GM23338 (cell line): ENCODE results near the gene ANO6. TPM values are rescaled to one million over a fixed set of nuclear protein-coding genes. Genes with fewer than 3 reads are reported as not detected.
A peak's percentile ranks its signal among the peaks of the same experiment; 100 is the strongest.

ENCODE experiments used
- ATAC-seq: fragments of 200-7000 bp; cut with Tn5 transposase; 3 replicates; pipeline ENCODE4 v1.9.1; 2020
- DNase-seq: peaks from one replicate; pipeline ENCODE4 v3.0.0-alpha.2; 2015; ENCODE audit warnings: low spot score
- H2AFZ ChIP-seq: fragments of 200-600 bp; sonication (generic); 2 replicates; pipeline ENCODE4 v1.8.0; 2016; ENCODE audit warnings: antibody characterized with exemption, mild to moderate bottlenecking, moderate library complexity
- H3F3A ChIP-seq: fragments of 200-600 bp; sonication (generic); replicated peaks from 2 replicates; pipeline ENCODE4 v1.8.0; 2017; ENCODE audit warnings: antibody characterized with exemption, mixed run types, low read depth
- H3K27ac ChIP-seq: fragments of 200-600 bp; sonication (generic); 2 replicates; pipeline ENCODE4 v1.6.1; 2016; ENCODE audit warnings: low read depth
- H3K27me3 ChIP-seq: fragments of 200-600 bp; sonication (generic); 2 replicates; pipeline ENCODE4 v1.8.0; 2016; ENCODE audit warnings: mild to moderate bottlenecking, mixed run types, moderate library complexity; ENCODE audit not compliant: insufficient read depth
- H3K36me3 ChIP-seq: fragments of 200-600 bp; sonication (generic); 2 replicates; pipeline ENCODE4 v1.8.0; 2016; ENCODE audit warnings: mild to moderate bottlenecking; ENCODE audit not compliant: insufficient read depth
- H3K4me1 ChIP-seq: fragments of 200-600 bp; sonication (generic); 2 replicates; pipeline ENCODE4 v1.8.0; 2016; ENCODE audit warnings: mild to moderate bottlenecking, moderate library complexity; ENCODE audit not compliant: insufficient read depth
- H3K4me2 ChIP-seq: fragments of 200-600 bp; sonication (generic); 2 replicates; pipeline ENCODE4 v1.7.1; 2017; ENCODE audit warnings: mixed run types
- H3K4me3 ChIP-seq: fragments of 200-600 bp; sonication (generic); 2 replicates; pipeline ENCODE4 v1.6.1; 2016; ENCODE audit warnings: mixed run types
- H3K79me2 ChIP-seq: fragments of 200-600 bp; sonication (generic); replicated peaks from 2 replicates; pipeline ENCODE4 v1.8.0; 2017; ENCODE audit warnings: mild to moderate bottlenecking; ENCODE audit not compliant: insufficient read depth
- H3K9me2 ChIP-seq: fragments of 200-600 bp; sonication (generic); 2 replicates; pipeline ENCODE4 v1.8.0; 2017; ENCODE audit not compliant: insufficient read depth
- H4K20me1 ChIP-seq: fragments of 200-600 bp; sonication (generic); replicated peaks from 2 replicates; pipeline ENCODE4 v1.8.0; 2017; ENCODE audit warnings: mild to moderate bottlenecking; ENCODE audit not compliant: insufficient read depth
- H3K27ac Mint-ChIP-seq: 2 replicates; pipeline ENCODE4 v1.8.0; 2020; ENCODE audit warnings: inconsistent platforms, mild to moderate bottlenecking, moderate library complexity, mixed read lengths
- H3K27me3 Mint-ChIP-seq: 3 replicates; pipeline ENCODE4 v1.8.0; 2022; ENCODE audit warnings: low read depth, mild to moderate bottlenecking, moderate library complexity, mixed read lengths, inconsistent platforms; ENCODE audit not compliant: insufficient read depth, poor library complexity
- H3K36me3 Mint-ChIP-seq: 3 replicates; pipeline ENCODE4 v1.8.0; 2021; ENCODE audit warnings: low read depth, mild to moderate bottlenecking, inconsistent platforms, moderate library complexity, mixed read lengths
- H3K4me1 Mint-ChIP-seq: 3 replicates; pipeline ENCODE4 v1.8.0; 2020; ENCODE audit warnings: mild to moderate bottlenecking, inconsistent platforms, mixed read lengths
- H3K4me3 Mint-ChIP-seq: 3 replicates; pipeline ENCODE4 v1.8.0; 2021; ENCODE audit warnings: moderate library complexity, mild to moderate bottlenecking, inconsistent platforms, mixed read lengths
- H3K9me3 Mint-ChIP-seq: 3 replicates; pipeline ENCODE4 v1.8.0; 2020; ENCODE audit warnings: moderate library complexity, mild to moderate bottlenecking, inconsistent platforms, mixed read lengths
- CREB1 ChIP-seq: fragments of 250-450 bp; sonication (Bioruptor Pico); IDR thresholded peaks from 2 replicates; pipeline ENCODE4 v1.5.0; 2020; ENCODE audit warnings: low read depth, mild to moderate bottlenecking, moderate library complexity
- ETS1 ChIP-seq: IDR thresholded peaks from 2 replicates; pipeline ENCODE4 v1.6.1; 2016; ENCODE audit warnings: antibody characterized with exemption
- EZH2 ChIP-seq: fragments of 200-600 bp; sonication (generic); IDR thresholded peaks from one replicate; pipeline ENCODE4 v1.8.0; 2017; ENCODE audit warnings: antibody characterized with exemption, mild to moderate bottlenecking, low read depth; ENCODE audit not compliant: unreplicated experiment
- EZH2phosphoT487 ChIP-seq: fragments of 200-600 bp; sonication (generic); IDR thresholded peaks from one replicate; pipeline ENCODE4 v1.8.1; 2018; ENCODE audit warnings: antibody characterized with exemption; ENCODE audit not compliant: unreplicated experiment
- JUNB ChIP-seq: IDR thresholded peaks from one replicate; pipeline ENCODE4 v1.6.1; 2016; ENCODE audit warnings: antibody characterized with exemption; ENCODE audit not compliant: unreplicated experiment
- NANOG ChIP-seq: IDR thresholded peaks from 2 replicates; pipeline ENCODE4 v1.6.1; 2016; ENCODE audit warnings: antibody characterized with exemption, borderline replicate concordance
- POLR2AphosphoS5 ChIP-seq: IDR thresholded peaks from 2 replicates; pipeline ENCODE4 v1.6.1; 2016; ENCODE audit warnings: antibody characterized with exemption, low read depth
- ZNF331 ChIP-seq: fragments of 250-450 bp; sonication (Bioruptor Pico); IDR thresholded peaks from 2 replicates; pipeline ENCODE4 v1.5.0; 2020; ENCODE audit warnings: low read depth, mild to moderate bottlenecking, moderate library complexity
- polyA plus RNA-seq: library from polyadenylated mRNA; unstranded; fragments of >200 nt; fragmentation: Nextera tagmentation; extraction: Ambion mirVana; gene quantifications from 2 replicates; pipeline ENCODE4 v1.2.1, GENCODE V29; 2016
- total RNA-seq: library from RNA; depleted of rRNA; stranded (reverse); fragments of >200 nt; shearing (Covaris generic); gene quantifications from 2 replicates; pipeline ENCODE4 v1.2.3, GENCODE V29; 2014
- TF ChIP-seq, protein P1 (sequence below): fragments of 250-450 bp; sonication (Bioruptor Pico); IDR thresholded peaks from 2 replicates; pipeline ENCODE4 v1.5.0; 2020; ENCODE audit warnings: mild to moderate bottlenecking, moderate library complexity
- TF ChIP-seq, protein P2 (sequence below), 2 experiments: fragments of 200-600 bp in 1 of 2; sonication (generic) in 1 of 2; conservative IDR thresholded peaks; 2 replicates each; pipeline versions ENCODE4 v1.5.1 to v1.6.1; 2016 to 2017; ENCODE audit warnings: antibody characterized with exemption in 2 of 2, low read depth in 2 of 2, mild to moderate bottlenecking in 2 of 2, moderate library complexity in 1 of 2

Gene ANO6
- total and polyA plus RNA-seq, 2 experiments from 2014 or later: 21.1 to 48.9 TPM

- H3K27me3 Mint-ChIP-seq: no peaks in the 10 kb centered on the region
- Histone ChIP-seq H4K20me1 (no peaks in the 10 kb centered on the region), H3K27me3 (no peaks in the 10 kb centered on the region), H3F3A (no peaks in the 10 kb centered on the region), H3K9me2 (no peaks in the 10 kb centered on the region), H2AFZ (no peak overlapping the region), H3K36me3 (no peaks in the 10 kb centered on the region; the same call in 1 of the 2 replicates), H3K4me1 (peaks cover 21% of the 10 kb centered on the region), H3K79me2 (no peaks in the 10 kb centered on the region), H3K4me3 (no peak overlapping the region), H3K4me2 (peak overlapping the region; percentile 18; the same call in 1 of the 2 replicates), H3K27ac (0 out of 2 replicates have a peak overlapping the region, but pooled peaks have one; percentile 10)
- TF ChIP-seq JUNB (no peak), ZNF331 (CRISPR knock-in tag) (no peak), EZH2 (no peak), POLR2AphosphoS5 (no peak), ETS1 (no peak), NANOG (no peak), CREB1 (CRISPR knock-in tag) (no peak), EZH2phosphoT487 (no peak)
- TF ChIP-seq, protein P1, sequence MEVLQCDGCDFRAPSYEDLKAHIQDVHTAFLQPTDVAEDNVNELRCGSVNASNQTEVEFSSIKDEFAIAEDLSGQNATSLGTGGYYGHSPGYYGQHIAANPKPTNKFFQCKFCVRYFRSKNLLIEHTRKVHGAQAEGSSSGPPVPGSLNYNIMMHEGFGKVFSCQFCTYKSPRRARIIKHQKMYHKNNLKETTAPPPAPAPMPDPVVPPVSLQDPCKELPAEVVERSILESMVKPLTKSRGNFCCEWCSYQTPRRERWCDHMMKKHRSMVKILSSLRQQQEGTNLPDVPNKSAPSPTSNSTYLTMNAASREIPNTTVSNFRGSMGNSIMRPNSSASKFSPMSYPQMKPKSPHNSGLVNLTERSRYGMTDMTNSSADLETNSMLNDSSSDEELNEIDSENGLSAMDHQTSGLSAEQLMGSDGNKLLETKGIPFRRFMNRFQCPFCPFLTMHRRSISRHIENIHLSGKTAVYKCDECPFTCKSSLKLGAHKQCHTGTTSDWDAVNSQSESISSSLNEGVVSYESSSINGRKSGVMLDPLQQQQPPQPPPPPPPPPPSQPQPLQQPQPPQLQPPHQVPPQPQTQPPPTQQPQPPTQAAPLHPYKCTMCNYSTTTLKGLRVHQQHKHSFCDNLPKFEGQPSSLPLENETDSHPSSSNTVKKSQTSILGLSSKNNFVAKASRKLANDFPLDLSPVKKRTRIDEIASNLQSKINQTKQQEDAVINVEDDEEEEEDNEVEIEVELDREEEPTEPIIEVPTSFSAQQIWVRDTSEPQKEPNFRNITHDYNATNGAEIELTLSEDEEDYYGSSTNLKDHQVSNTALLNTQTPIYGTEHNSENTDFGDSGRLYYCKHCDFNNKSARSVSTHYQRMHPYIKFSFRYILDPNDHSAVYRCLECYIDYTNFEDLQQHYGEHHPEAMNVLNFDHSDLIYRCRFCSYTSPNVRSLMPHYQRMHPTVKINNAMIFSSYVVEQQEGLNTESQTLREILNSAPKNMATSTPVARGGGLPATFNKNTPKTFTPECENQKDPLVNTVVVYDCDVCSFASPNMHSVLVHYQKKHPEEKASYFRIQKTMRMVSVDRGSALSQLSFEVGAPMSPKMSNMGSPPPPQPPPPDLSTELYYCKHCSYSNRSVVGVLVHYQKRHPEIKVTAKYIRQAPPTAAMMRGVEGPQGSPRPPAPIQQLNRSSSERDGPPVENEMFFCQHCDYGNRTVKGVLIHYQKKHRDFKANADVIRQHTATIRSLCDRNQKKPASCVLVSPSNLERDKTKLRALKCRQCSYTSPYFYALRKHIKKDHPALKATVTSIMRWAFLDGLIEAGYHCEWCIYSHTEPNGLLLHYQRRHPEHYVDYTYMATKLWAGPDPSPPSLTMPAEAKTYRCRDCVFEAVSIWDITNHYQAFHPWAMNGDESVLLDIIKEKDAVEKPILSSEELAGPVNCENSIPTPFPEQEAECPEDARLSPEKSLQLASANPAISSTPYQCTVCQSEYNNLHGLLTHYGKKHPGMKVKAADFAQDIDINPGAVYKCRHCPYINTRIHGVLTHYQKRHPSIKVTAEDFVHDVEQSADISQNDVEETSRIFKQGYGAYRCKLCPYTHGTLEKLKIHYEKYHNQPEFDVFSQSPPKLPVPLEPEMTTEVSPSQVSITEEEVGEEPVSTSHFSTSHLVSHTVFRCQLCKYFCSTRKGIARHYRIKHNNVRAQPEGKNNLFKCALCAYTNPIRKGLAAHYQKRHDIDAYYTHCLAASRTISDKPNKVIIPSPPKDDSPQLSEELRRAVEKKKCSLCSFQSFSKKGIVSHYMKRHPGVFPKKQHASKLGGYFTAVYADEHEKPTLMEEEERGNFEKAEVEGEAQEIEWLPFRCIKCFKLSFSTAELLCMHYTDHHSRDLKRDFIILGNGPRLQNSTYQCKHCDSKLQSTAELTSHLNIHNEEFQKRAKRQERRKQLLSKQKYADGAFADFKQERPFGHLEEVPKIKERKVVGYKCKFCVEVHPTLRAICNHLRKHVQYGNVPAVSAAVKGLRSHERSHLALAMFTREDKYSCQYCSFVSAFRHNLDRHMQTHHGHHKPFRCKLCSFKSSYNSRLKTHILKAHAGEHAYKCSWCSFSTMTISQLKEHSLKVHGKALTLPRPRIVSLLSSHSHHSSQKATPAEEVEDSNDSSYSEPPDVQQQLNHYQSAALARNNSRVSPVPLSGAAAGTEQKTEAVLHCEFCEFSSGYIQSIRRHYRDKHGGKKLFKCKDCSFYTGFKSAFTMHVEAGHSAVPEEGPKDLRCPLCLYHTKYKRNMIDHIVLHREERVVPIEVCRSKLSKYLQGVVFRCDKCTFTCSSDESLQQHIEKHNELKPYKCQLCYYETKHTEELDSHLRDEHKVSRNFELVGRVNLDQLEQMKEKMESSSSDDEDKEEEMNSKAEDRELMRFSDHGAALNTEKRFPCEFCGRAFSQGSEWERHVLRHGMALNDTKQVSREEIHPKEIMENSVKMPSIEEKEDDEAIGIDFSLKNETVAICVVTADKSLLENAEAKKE (CRISPR knock-in tag): no peak
- TF ChIP-seq, protein P2, sequence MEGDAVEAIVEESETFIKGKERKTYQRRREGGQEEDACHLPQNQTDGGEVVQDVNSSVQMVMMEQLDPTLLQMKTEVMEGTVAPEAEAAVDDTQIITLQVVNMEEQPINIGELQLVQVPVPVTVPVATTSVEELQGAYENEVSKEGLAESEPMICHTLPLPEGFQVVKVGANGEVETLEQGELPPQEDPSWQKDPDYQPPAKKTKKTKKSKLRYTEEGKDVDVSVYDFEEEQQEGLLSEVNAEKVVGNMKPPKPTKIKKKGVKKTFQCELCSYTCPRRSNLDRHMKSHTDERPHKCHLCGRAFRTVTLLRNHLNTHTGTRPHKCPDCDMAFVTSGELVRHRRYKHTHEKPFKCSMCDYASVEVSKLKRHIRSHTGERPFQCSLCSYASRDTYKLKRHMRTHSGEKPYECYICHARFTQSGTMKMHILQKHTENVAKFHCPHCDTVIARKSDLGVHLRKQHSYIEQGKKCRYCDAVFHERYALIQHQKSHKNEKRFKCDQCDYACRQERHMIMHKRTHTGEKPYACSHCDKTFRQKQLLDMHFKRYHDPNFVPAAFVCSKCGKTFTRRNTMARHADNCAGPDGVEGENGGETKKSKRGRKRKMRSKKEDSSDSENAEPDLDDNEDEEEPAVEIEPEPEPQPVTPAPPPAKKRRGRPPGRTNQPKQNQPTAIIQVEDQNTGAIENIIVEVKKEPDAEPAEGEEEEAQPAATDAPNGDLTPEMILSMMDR (conservative IDR thresholded peaks at IDR 0.05; ENCODE audit: low read depth in 2 of 2): no peak
- no peak for ATAC-seq
- H3K9me3 Mint-ChIP-seq: no peaks in the 10 kb centered on the region
- no peak for DNase-seq
- peaks cover 60% of the 10 kb centered on the region for H3K36me3 Mint-ChIP-seq
- H3K4me1 Mint-ChIP-seq: peaks cover 22% of the 10 kb centered on the region
- H3K4me3 Mint-ChIP-seq: no peak overlapping the region
- H3K27ac Mint-ChIP-seq: peak overlapping the region; percentile 33
These were observed 209.5 kb downstream of the ANO6 start for GRCh38 chr12:45425426-45425825.
